A549 (cell line): ENCODE data around the gene KRTAP5-7. TPM values are rescaled to one million over a fixed set of nuclear protein-coding genes. Genes with fewer than 3 reads are reported as not detected.
A peak's percentile ranks its signal among the peaks of the same experiment; 100 is the strongest.

Experiments
- ATAC-seq, 2 experiments: fragments of 200-7000 bp in 1 of 2; fragments of >200 bp in 1 of 2; cut with Nextera tagmentation in 1 of 2; cut with Tn5 transposase in 1 of 2; 3 replicates each; pipeline versions ENCODE4 v1.8.0 to v1.9.1; 2018 to 2020; ENCODE audit warnings: mild to moderate bottlenecking in 1 of 2, moderate library complexity in 1 of 2
- CTCF ChIA-PET: fragments of 300-600 bp; sonication (Branson Sonifier 250); formaldehyde crosslinking; extraction: SDS; loops from one replicate; lab custom pipeline; 2021; ENCODE audit warnings: antibody characterized with exemption, inconsistent platforms; lab: Yijun Ruan, JAX
- POLR2A ChIA-PET: fragments of 350-600 bp; formaldehyde crosslinking; extraction: SDS; loops from one replicate; lab custom pipeline; 2021; ENCODE audit warnings: antibody characterized with exemption, inconsistent platforms; lab: Yijun Ruan, JAX
- DNase-seq, 2 experiments: peaks; one replicate each; pipeline versions ENCODE4 v3.0.0 to v3.0.0-alpha.2; 2011 to 2016; ENCODE audit warnings: low read depth in 1 of 2, low spot score in 1 of 2
- FAIRE-seq: peaks from 2 replicates; lab custom pipeline; 2011; peaks lifted over from hg19 to GRCh38; lab: Jason Lieb, UNC
- H3K27ac ChIP-seq, 2 experiments: fragments of >200 bp; sonication (Bioruptor Twin); formaldehyde crosslinking; 3 replicates each; pipeline ENCODE4 v1.5.1; 2016 to 2017
- H3K4me1 ChIP-seq: fragments of >200 bp; sonication (Bioruptor Twin); formaldehyde crosslinking; 3 replicates; pipeline ENCODE4 v1.6.1; 2016
- H3K4me2 ChIP-seq: fragments of >200 bp; sonication (Bioruptor Twin); formaldehyde crosslinking; 3 replicates; pipeline ENCODE4 v1.6.1; 2016
- H3K4me3 ChIP-seq: fragments of >200 bp; sonication (Bioruptor Twin); formaldehyde crosslinking; 3 replicates; pipeline ENCODE4 v1.5.1; 2016
- H3K9me3 ChIP-seq: fragments of >200 bp; sonication (Bioruptor Twin); formaldehyde crosslinking; 3 replicates; pipeline ENCODE4 v1.6.1; 2016
- CBX8 ChIP-seq: fragments of 200-600 bp; sonication (generic); IDR thresholded peaks from 2 replicates; pipeline ENCODE4 v1.6.1; 2016
- CHD2 ChIP-seq: fragments of 150-350 bp; IDR thresholded peaks from 2 replicates; pipeline ENCODE4 v1.6.1; 2014; ENCODE audit warnings: low read length; ENCODE audit not compliant: partially characterized antibody
- EHF ChIP-seq: fragments of 250-450 bp; sonication (Bioruptor Pico); IDR thresholded peaks from 2 replicates; pipeline ENCODE4 v1.5.0; 2020; ENCODE audit warnings: mild to moderate bottlenecking
- HDAC2 ChIP-seq: fragments of 200-600 bp; sonication (generic); IDR thresholded peaks from 2 replicates; pipeline ENCODE4 v1.6.1; 2016
- HOXA7 ChIP-seq: fragments of 250-450 bp; sonication (Bioruptor Pico); IDR thresholded peaks from 2 replicates; pipeline ENCODE4 v1.5.0; 2020; ENCODE audit warnings: mild to moderate bottlenecking, moderate library complexity
- KDM1A ChIP-seq: fragments of 200-600 bp; sonication (generic); IDR thresholded peaks from 2 replicates; pipeline ENCODE4 v1.6.1; 2016; ENCODE audit warnings: low read depth, mild to moderate bottlenecking
- KDM5A ChIP-seq: fragments of 200-600 bp; sonication (generic); IDR thresholded peaks from 2 replicates; pipeline ENCODE4 v1.6.1; 2016; ENCODE audit warnings: antibody characterized with exemption, mild to moderate bottlenecking
- MAZ ChIP-seq: fragments of 150-350 bp; IDR thresholded peaks from 2 replicates; pipeline ENCODE4 v1.6.1; 2014; ENCODE audit warnings: antibody characterized with exemption, low read depth, low read length, borderline replicate concordance
- MYC ChIP-seq: IDR thresholded peaks from 2 replicates; pipeline ENCODE4 v1.6.1; 2012; ENCODE audit warnings: mild to moderate bottlenecking, inconsistent platforms, low read length, improper control_type of control experiment, borderline replicate concordance
- NPAS2 ChIP-seq: fragments of 250-450 bp; sonication (Bioruptor Pico); IDR thresholded peaks from 2 replicates; pipeline ENCODE4 v1.8.0; 2022; ENCODE audit warnings: mild to moderate bottlenecking, moderate library complexity, borderline replicate concordance
- NR3C1 ChIP-seq: fragments of >200 bp; sonication (Bioruptor Twin); formaldehyde crosslinking; IDR thresholded peaks from 3 replicates; pipeline ENCODE4 v1.6.1; 2017
- POLR2AphosphoS2 ChIP-seq: conservative IDR thresholded peaks from 2 replicates; pipeline ENCODE4 v1.6.1; 2012; ENCODE audit warnings: low read length, improper control_type of control experiment, inconsistent platforms
- RAD21 ChIP-seq, 2 experiments: fragments of >200 bp in 1 of 2; sonication (Bioruptor Twin) in 1 of 2; formaldehyde crosslinking in 1 of 2; IDR thresholded peaks in 1 of 2; conservative IDR thresholded peaks in 1 of 2; 2 replicates in 1 of 2; 3 replicates in 1 of 2; pipeline ENCODE4 v1.6.1; 2012 to 2018; ENCODE audit warnings: inconsistent platforms in 1 of 2
- RARB ChIP-seq: fragments of 250-450 bp; sonication (Bioruptor Pico); IDR thresholded peaks from 2 replicates; pipeline ENCODE4 v1.8.0; 2021; ENCODE audit warnings: mild to moderate bottlenecking, moderate library complexity
- REST ChIP-seq: fragments of 200-600 bp; sonication (generic); IDR thresholded peaks from 2 replicates; pipeline ENCODE4 v1.6.1; 2016; ENCODE audit warnings: antibody characterized with exemption, mild to moderate bottlenecking, moderate library complexity
- RFX5 ChIP-seq: fragments of 450-650 bp; IDR thresholded peaks from 2 replicates; pipeline ENCODE4 v1.7.1; 2014; ENCODE audit warnings: antibody characterized with exemption, mild to moderate bottlenecking, moderate library complexity
- RNF2 ChIP-seq: fragments of 200-600 bp; sonication (generic); IDR thresholded peaks from 2 replicates; pipeline ENCODE4 v1.6.1; 2016; ENCODE audit warnings: low read depth, mild to moderate bottlenecking, antibody characterized with exemption, moderate library complexity, borderline replicate concordance
- SREBF2 ChIP-seq: fragments of 450-650 bp; IDR thresholded peaks from 2 replicates; pipeline ENCODE4 v1.6.1; 2014; ENCODE audit warnings: mild to moderate bottlenecking, moderate library complexity
- TFCP2L1 ChIP-seq: fragments of 250-450 bp; sonication (Bioruptor Pico); IDR thresholded peaks from 2 replicates; pipeline ENCODE4 v1.5.0; 2021; ENCODE audit warnings: mild to moderate bottlenecking
- ZNF302 ChIP-seq: fragments of 250-450 bp; sonication (Bioruptor Pico); IDR thresholded peaks from 2 replicates; pipeline ENCODE4 v1.9.0; 2021; ENCODE audit warnings: inconsistent platforms, mild to moderate bottlenecking, moderate library complexity
- WGBS: methylation state at CpG from one replicate; pipeline ENCODE4 v1.1.6; 2017; ENCODE audit errors: missing lambda C conversion rate; 5-methylcytosine and 5-hydroxymethylcytosine counted together
- polyA plus RNA-seq, 4 experiments: library from polyadenylated mRNA; depleted of rRNA in 3 of 4; stranded (reverse); fragments of >200 nt; fragmentation: RNase III in 1 of 4; extraction: RNeasy Plus Mini Kit Qiagen cat#74134 plus additional on column Dnase treatment in 1 of 4; gene quantifications; 2 replicates in 3 of 4; 3 replicates in 1 of 4; pipeline ENCODE4 v1.2.3, GENCODE V29; 2011 to 2017
- TF ChIP-seq, protein P1 (sequence below): fragments of 450-650 bp; IDR thresholded peaks from 2 replicates; pipeline ENCODE4 v1.6.1; 2014; ENCODE audit warnings: antibody characterized with exemption

The KRTAP5-7 gene
- polyA plus RNA-seq, 2 of the 4 experiments (the other 2 are of a cell fraction), result not detected

DNA sequence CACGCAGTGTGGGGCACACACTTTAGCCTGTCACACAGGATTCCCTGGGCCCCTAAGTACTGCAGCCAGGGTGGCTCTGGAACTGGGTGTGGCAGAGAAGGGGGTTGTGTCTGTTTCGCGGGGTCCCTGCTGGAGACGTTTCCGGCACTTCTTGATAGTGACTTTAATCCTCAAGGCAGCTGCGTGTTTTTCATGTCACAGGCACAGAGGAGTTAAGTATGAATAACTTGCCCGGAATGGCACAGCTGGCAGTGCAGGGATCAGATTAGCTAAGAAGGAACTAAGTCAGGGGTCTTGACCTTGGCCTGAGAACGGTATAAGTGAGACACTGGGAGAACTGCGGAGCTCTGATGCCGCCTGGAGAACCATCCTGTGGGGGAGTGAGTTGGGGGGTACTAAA lies 7.5 kb upstream of the KRTAP5-7 start:
- Histone ChIP-seq H3K4me1 (no peaks in the 10 kb centered on the region), H3K4me2 (no peak overlapping the region), H3K4me3 (no peak overlapping the region), H3K27ac (no peak overlapping the region), H3K9me3 (no peaks in the 10 kb centered on the region)
- POLR2A ChIA-PET, result no interaction called here
- TF ChIP-seq TFCP2L1 (CRISPR knock-in tag), result no peak
- no peak for TF ChIP-seq SREBF2
- TF ChIP-seq RNF2, result no peak
- TF ChIP-seq RAD21 (conservative IDR thresholded peaks at IDR 0.05 in 1 of 2, IDR thresholded peaks at IDR 0.05 in 1 of 2), result no peak
- no peak for TF ChIP-seq MYC
- no peak for TF ChIP-seq HDAC2
- CTCF ChIA-PET, result interaction anchor here (0.5 to 1.4 kb wide), 2 partner anchors 61 to 694 kb away, joined by 3 to 5 read pairs; no protein-coding TSS in a partner anchor
- ATAC-seq (no peak), DNase-seq (no peak), FAIRE-seq (no peak)
- WGBS, result 72% methylated on average over 10 of the region's 10 CpGs

DNA sequence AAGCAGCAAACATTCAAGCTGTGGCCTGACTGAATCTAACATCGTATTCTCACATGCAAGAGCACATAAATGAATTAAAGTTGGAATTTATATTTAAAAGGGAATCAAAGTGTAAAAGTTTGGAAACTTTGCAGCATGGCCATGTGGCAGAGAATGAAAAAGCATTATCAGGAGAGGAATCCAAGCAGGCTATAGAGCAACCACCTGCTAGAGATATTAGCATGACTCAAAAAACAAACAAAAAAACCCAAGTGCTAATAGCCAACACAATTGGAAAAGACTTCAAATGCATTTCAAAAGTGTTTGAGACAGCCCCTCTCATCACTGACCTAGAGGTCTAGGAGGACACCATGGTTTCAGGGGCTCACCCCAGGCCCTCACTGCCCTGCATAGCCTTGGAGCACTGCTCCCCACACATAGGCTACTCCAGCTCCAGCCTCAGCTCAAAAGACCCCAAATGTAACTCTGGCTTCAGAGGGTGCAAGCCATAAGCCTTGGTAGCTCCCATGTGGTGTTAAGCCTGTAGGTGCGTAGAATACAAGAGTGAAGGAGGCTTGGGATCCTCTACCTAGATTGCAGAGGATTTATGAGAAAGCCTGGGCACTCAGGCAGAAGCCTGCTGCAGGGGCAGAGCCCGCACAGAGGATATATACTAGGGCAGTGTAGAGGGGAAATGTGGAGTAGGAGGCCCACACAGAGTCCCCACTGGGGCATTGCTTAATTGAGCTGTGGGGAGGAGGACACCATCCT lies 1.7 kb upstream of the KRTAP5-7 start:
- DNase-seq (no peak), FAIRE-seq (no peak), ATAC-seq (no peak; a peak in 3 of 6 replicates)
- H3K4me2 ChIP-seq, result peak overlapping the region; percentile 48; the same call in 2 of the 3 replicates
- CTCF ChIA-PET, result interaction anchor here (1.0 kb wide), 1 partner anchor 12 kb away, joined by 4 read pairs; the partner anchor contains the start of gene KRTAP5-8
- peaks cover 21% of the 10 kb centered on the region for H3K4me1 ChIP-seq
- no peak for TF ChIP-seq POLR2AphosphoS2
- no peak for TF ChIP-seq NR3C1
- H3K4me3 ChIP-seq, result no peak overlapping the region
- no peak overlapping the region for H3K27ac ChIP-seq
- H3K9me3 ChIP-seq, result no peaks in the 10 kb centered on the region
- POLR2A ChIA-PET, result no interaction called here
- WGBS, result 56% methylated on average over 3 of the region's 3 CpGs

DNA sequence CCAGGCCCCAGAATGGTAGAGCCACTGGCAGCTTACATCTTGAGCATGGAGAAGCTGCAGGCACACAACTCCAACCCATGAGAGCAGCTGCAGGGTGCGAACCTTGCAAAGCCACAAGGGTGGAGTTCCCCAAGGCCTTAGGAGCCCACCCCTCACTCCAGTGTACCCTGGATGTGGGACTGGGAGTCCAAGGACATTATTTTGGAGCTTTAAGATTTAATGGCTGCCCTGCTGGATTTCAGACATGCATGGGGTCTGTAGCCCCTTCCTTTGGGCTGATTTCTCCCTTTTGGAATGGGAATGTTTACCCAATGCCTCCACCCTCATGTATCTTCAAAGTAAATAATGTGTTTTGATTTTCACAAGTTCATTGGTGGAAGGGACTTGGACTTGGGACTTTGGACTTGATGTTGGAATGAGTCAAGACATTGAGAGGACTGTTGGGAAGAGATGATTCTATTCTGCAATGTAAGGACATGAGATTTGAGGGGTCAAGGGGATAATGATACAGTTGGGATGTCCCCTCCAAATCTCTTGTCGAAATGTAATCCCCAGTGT lies 1.1 kb upstream of the KRTAP5-7 start:
- no peaks in the 10 kb centered on the region for H3K9me3 ChIP-seq
- no peak overlapping the region for H3K4me3 ChIP-seq
- TF ChIP-seq KDM5A (no peak), RARB (CRISPR knock-in tag) (no peak), CBX8 (no peak), MYC (no peak), EHF (CRISPR knock-in tag) (no peak)
- CTCF ChIA-PET, result no interaction called here
- H3K4me1 ChIP-seq, result peaks cover 21% of the 10 kb centered on the region
- H3K27ac ChIP-seq, result no peak overlapping the region
- DNase-seq, result no peak
- FAIRE-seq, result peak; percentile 73
- WGBS, result 37% methylated on average over 2 of the region's 2 CpGs
- 0 out of 6 replicates have a peak, but pooled peaks of 1 of the 2 experiments have one; percentile 22 for ATAC-seq
- POLR2A ChIA-PET, result no interaction called here
- peak overlapping the region; percentile 48 for H3K4me2 ChIP-seq

- whole genome bisulfite sequencing, result 77% methylated on average over 6 of the region's 6 CpGs
- ChIA-PET CTCF (no interaction called here), POLR2A (no interaction called here)
- Histone ChIP-seq H3K4me2 (no peak overlapping the region), H3K27ac (no peak overlapping the region), H3K4me1 (peaks cover 21% of the 10 kb centered on the region), H3K4me3 (no peak overlapping the region), H3K9me3 (no peaks in the 10 kb centered on the region)
- TF ChIP-seq, protein P1, sequence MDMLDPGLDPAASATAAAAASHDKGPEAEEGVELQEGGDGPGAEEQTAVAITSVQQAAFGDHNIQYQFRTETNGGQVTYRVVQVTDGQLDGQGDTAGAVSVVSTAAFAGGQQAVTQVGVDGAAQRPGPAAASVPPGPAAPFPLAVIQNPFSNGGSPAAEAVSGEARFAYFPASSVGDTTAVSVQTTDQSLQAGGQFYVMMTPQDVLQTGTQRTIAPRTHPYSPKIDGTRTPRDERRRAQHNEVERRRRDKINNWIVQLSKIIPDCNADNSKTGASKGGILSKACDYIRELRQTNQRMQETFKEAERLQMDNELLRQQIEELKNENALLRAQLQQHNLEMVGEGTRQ, result no peak
- TF ChIP-seq POLR2AphosphoS2, result no peak
- TF ChIP-seq KDM5A, result no peak
- TF ChIP-seq CBX8, result no peak
- DNase-seq, result no peak
- no peak for ATAC-seq
- FAIRE-seq, result no peak
Observed at GRCh38 chr11:71527576-71528210, 626 bp downstream of the KRTAP5-7 start.

DNA sequence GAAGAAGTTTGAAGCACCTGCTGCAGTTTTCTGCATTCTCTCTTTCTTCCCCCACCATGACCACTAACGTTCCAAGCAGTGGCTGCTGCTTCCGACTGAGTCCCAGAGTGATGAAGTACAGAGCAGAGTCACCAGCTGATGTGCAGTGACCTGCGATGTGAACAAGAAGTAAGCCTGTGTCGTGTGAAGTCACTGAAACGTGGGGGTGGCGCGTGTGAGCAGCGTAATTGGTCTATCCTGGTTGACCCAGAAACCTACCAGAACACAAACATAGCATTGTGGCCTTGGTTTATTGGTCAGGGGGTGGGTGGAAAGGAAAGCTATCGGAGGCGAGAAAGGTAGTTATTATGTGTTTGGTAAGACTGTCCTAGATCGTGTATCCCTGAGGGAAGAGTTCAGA lies 3.5 kb downstream of the KRTAP5-7 start:
- FAIRE-seq (no peak), DNase-seq (no peak), ATAC-seq (no peak)
- Histone ChIP-seq H3K4me2 (no peak overlapping the region), H3K4me3 (no peak overlapping the region), H3K27ac (no peak overlapping the region), H3K9me3 (no peaks in the 10 kb centered on the region), H3K4me1 (peaks cover 13% of the 10 kb centered on the region)
- ChIA-PET CTCF (no interaction called here), POLR2A (no interaction called here)
- WGBS, result 77% methylated on average over 11 of the region's 11 CpGs
- TF ChIP-seq CHD2 (no peak), NPAS2 (CRISPR knock-in tag) (no peak), RAD21 (conservative IDR thresholded peaks at IDR 0.05 in 1 of 2, IDR thresholded peaks at IDR 0.05 in 1 of 2) (no peak), HOXA7 (CRISPR knock-in tag) (no peak), ZNF302 (CRISPR knock-in tag) (no peak), KDM1A (no peak), RFX5 (no peak), REST (no peak), MAZ (no peak)
